CD4-positive, alpha-beta T cell treated with Interferon alpha-2 for 1 hour (primary cell): ENCODE data around the gene SLC51B.
"Not testable (repeated sequence)": the region's sequence is repeated elsewhere in the genome, so short reads cannot be mapped to it uniquely, and the experiment has no call there.

ENCODE experiments used
- DNase-seq, 2 donors: peaks; one replicate each; pipeline ENCODE4 v3.0.0-alpha.2; 2020 to 2022

SLC51B gene

DNA sequence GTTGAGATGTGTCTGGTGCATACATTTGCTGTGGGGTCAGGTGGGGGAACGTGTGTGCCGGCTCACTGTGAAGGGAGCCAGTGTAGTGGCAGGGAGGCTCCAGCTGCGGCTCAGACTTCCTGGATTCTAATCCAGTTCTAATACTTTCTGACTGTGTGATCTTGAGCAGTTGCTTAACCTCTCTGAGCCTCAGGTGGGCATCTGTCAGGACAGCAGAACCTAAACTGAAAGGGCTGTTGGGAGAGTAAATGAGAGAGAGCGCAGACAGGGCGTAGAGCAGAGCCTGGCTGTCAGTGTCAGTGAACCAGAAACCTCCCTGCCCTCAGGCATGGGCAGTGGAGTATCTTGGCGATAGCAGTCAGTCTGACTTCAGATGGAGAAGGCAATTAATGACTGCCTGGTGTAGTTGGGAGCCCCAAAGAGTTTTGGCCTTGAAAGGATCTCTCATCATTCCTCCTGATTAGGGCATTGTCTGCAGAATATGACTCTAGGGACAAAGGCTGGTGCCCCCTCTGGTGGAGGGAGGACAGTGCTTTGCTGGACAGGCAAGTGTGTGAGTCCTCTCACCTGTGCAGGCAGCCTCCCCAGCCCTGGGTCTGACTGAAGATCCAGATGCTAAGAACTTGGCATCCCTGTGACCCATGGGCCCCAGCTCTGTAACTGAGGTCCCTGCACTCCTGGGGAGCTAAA is 40.9 kb downstream of the SLC51B start:
- DNase-seq: peak in 1 of 2 donors; percentile 7

DNA sequence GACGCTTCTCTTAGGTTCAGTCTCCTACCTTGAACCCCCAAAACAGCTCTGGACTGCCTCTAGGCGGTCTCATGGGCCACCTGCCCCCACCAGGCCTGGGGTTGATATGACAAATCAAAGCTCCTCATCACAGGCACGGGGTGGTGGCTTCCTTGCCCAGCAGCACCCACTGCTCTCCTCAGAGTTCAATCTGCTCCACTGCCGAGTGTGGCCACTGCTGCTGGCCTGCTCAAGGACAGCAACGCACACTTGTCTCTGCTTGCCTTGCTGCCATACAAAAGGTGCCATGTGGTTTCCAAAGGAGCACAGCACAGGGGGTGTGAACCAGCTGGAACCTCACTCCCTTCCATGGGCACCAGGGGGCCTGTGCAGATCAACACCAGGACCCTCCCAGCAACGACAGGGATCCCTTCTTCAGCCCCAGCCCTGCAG is 41.5 kb downstream of the SLC51B start:
- no peak for DNase-seq

DNA sequence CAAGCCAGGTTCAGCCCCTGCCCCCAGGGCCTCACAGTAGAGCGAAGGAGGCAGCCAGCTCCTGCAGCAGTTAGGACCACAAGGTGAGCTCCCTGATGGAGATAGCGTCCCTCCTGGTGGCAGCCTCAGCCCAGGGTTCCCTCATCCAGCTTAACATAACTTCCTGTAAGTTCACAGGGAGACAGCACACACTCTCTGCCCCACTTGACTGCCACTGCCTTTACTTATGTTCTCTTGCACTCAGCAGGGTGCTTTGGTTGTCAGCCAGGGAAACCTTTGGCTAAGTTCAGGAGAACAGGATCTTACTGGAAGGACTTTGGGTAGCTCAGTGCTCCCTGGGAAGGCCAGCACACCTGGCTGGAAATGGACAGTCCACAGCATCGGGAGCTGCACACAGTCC is 42.2 kb downstream of the SLC51B start:
- no peak for DNase-seq

DNA sequence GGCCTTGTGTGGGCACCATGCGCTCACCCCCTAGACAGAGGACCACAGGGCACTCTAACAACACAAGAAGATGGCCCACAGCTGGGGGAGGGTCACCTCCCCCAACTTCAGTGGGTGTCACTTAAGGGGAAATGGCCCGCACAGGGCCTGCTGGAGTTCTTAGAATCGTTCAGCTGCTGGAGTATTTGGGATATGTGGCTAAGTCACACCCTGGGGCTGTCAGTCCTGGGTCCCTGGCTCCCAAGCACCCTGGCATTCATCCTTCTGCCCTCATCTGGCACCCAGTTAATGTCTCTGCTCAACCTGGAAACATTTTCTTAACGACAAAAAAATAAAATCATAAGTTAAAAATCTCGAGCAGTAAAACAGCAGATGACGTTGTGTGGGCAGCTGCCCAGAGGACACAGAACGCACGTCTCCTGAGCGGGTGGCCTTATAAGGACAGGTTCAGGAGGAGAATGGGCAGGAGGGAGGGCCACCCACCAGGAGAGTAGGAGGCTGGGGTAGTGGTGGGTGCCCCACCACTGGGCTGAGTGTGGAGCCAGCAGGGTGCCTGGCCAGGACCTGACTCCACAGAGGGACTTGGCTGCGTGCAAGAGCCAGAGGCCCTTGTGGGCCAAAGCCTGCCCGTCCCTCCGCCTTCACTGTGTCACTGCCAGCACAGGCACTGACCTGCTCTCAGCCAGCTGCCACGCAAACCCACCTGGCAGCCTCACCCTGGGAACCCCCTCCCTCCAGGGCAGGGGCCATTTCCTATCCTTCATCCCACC is 42.9 kb downstream of the SLC51B start:
- DNase-seq: no peak

DNA sequence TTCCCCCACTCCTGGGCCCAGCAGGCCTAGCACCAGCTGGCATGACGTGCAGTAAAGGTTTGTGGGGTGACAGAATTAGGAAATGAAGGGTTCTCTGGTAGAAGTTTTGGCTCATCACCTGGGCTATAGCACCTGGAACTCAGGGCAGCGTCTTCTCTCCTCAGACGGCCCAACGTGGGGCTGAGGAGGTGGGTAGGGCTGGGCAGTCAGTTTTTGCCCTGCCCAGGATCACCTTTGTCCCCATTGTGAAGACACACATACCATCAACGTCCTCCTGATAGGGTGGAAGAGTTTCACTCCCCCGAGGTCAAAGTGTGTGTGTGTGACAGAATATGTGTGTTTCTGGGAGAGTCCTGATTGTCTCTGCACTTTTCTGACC is 43.4 kb downstream of the SLC51B start:
- DNase-seq: no peak

DNA sequence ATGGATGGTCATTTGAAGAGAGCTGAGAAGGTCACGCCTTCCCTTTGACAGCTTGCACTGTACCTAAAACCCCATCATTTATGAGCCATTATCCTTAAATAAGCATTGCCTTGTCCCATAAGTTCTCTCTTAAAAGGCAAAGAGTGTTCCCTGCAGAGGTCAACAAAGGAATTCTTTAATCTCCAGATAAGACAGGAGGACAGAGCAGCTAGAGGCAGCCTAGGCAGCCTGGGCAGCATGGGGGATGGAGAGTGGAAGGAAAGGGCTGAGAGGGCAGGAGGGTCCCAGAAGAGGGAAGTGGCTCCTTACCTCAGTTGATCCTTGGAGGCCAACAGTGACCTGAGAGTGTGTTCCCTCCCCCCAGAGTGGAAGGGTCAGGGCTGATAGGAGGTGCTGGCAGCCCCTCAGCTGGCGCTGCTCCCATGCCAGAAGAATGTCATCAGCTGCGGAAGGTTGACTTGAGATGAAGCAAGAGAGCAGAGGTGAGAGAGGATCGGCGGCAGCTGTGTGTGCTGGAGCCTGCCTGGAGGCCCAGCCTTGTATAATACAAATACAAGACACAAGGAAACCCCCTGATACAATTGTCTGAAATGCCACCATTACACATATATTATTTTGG is 44.1 kb downstream of the SLC51B start:
- DNase-seq: no peak

DNA sequence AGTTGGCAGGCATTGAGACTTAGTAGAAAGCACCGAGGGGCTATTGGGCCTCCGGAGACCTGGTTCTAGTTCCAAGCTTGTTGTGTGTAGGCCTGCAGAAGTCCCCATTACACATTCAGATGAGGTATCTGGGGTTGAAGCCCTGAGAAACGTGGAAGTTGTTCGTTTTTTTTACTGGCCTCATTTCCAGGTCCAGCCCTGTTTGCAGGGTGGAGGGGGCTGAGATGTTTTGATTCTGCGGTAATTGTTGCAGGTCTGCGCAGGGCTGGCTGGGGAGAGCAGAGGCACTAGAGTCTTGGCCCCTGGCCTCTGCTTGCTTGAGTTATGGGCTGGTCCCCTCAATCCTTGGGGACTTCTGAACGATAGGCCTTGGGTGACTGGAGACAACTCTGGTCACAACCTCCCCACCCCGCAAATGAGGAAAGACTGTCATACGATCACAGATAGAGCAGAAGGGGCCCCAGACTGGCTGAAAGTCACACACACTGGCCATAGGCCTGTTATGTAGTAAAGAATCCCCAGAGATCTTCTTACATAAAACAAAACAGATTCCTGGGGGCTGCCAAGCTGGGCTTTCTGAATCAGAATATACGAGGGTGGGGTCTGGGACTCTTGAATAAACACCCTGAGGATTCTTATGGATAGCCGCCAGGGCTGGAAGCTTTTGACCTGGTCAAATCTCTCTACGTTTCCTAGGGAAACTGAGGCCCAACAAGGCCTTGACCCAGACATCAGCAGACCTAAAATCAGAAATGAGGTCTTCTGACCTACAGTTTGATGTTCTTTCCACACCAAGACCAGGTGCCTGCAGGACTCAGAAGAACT is 47.0 kb downstream of the SLC51B start:
- DNase-seq: no peak

DNA sequence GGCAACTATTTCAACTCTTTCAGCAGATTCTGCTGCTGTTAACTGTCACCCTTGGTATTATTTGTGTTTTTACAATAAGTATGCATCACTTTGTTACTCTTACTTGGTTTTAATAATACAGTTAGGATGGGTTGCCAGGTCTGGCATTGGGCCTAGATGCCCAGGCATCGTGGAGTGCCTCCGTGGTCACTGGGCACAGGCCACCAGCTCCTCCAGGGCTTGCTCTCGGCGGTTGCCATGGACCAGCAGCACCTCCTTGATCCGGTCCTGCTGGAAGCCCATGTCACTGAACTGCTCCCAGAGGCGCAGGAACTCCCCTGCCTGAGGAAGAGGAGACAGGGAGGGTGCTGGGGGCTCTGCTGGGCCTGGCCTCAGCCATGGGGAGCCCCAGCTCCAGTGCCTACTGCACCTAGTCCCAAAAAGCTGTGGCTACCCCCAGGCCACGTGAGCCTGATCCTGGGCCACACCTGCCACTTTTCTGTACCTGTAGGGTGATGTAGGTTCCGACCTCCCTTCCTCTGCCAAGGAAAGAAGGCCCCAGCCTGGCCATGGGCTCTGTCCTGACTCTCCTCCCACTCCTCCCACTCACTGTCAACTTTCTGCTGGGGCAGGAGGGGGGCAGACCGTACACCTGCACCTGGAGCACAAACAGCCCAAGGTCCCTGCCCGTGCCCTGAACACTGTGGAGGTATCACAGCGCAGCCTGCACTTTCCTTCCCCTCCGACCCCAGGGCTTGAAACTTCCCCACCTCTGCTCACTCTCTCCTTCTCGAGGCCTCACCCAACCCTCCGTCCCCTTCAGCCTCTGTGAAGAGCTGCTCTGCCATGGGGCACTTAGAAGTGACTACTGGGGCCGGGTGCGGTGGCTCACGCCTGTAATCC is 48.0 kb downstream of the SLC51B start:
- no peak for DNase-seq

DNA sequence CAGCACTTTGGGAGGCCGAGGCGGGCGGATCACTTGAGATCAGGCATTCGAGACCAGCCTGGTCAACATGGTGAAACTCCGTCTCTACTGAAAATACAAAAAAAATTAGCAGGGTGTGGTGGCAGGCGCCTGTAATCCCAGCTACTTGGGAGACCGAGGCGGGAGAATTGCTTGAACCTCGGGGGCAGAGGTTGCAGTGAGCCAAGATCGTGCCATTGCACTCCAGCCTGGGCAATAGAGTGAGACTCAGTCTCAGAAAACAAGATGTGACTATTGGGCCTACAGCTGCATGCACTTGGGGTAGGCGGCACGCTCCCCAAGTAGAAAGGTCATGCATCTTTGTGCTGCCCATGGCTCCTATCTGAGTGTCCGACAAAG is 48.6 kb downstream of the SLC51B start:
- not testable (repeated sequence) for DNase-seq

DNA sequence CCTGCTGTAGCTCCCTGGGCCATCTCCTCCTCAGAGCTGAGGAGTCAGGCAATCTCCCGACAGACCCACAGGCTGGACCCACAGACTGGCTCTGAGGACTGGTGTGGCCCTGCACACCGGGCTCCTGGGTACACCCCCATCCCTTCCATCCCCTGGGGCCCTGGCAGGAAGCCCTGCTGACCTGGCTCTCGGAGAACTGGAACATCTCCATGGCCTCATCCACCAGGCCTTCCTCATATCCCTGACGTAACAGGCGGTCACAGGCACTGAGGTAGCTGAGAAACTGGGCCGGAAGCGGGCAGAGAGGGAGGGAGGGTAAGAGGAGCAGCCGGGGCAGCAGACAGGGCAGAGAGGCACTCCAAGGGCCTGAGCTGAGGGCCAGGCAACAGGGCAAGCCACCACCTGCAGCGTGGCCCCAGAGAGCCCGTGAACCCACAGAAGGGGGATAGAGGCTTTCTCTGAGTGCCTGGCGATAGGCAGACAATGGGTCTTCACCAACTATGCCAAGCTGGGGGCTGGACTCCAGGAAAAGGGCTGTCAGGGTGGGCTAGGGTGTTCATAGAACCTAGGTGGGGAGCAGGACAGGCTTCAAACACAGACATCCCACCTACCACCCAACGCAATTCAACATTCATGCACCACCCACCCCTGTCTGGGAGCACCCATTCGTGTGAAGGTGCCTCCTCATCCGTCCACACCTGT is 49.3 kb downstream of the SLC51B start:
- no peak for DNase-seq

DNA sequence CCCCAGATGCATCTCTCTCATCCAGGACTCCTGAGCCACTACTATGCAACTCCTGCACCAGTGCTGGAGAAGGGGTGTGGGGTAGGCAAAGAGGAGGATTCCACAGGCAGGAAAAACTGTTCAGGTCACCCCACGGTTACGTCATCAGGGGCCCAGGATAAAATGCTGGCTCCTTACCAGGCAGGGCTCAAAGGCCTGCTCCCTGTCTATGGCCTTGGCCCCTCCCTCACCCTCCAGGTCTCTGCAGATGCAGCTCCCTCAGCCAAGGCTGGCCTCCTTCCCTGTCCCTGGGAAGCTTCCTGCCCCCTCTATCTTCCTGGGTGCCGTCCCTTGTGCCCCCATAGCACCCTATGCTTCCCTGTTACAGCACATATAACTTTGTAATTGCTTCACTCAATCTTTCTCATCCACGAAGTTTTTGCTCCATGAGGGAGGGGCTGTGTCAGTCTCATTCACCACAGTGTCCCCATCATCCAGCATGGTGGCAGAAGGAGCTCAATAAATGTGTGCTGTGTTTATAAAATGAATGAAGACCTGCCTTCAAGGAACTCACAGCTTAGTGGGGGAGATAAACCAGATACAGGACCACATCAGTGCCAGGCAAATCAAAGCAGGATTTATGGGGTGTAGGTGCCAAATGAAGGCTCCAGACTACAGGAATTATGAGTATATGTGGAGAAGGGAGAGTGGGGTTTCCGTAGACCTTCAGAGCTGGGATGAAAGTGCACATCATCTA is 50.0 kb downstream of the SLC51B start:
- DNase-seq: no peak

DNA sequence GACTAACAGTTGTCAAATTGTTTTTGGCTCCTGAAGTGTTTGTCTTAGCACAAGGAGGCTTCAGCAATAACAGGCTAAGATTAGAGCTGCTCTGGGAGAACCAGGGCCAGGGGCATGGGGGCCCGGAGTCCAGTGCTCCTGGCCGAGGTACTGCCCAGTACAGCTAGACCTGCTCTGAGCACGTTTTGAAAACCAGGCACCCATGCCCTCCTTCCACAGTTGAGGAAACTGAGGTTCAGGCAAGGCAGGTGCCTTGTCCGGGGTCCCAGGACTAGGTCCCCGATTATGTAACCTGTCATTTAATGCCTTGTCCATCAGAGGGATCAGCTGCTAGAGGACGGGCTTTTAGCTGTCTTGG is 50.5 kb downstream of the SLC51B start:
- no peak for DNase-seq

DNA sequence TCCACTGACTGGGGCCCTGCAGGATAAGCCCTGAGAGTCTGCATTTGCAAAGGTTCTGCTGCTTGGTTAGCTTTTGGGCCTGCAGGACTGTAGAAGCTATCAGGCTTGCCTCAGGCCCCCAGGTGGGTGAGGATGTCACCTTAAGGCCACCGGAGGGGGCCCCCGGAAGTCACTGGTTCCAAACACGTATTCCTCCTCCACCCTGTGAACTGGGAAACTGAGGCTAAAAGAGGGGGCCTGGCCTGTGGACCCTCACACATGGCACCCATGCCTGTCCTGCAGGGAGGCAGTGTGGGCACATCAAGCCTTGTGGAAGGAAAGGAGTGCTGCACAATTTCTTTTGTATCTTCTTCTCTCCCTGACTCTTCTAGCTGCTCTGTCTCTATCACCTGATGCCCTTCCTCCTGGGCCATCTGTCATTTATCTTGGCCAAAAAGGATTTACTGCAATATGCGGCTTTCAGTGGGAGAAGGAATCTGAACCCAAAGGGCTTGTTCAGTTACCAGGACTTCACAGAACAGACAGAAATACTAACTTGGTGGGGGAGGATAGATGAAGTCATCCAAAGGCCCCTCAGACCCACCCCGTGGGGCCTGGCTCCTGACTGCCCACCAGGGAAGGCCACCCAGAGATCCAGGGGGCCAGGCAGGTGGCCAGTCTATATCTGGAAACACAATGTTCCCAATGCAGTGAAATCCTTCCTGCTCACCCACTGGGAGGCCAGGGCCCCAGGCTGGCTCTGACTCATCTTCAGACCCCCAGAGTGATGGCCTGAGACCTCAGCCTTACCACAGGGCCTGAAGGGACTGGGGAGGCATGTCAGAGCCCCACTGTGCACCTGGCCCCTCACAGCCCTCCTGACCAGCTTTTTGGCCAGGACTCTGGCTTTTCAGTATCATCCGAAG is 51.5 kb downstream of the SLC51B start:
- DNase-seq: no peak

DNA sequence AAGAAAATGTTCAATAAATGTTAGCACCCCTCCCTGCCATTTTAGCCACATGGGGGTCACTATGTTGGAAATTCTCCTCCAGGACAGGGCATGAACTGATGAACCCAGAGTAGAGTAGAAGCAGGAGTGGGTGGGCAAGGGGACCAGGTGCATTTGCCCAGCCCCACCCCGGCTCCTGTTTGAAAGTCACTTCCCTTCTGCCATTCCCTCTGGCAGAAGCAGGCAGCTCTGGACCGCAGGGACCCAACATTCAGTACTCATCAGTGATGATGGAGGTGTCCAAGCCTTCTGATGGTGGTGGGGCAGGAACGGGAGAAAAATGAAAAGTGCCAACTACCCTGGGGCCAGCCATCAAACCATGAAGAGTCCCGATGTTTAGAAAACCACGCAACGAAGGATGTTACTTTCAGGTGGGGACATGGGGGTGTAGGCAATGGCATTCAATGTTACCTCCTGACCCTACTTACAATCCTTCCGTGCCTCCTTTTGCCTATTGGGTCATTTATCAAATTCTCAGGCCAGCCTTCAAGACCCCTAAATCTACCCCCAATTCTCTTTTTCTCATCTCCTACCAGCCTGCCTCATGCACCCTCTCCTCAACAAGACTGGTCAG is 52.6 kb downstream of the SLC51B start:
- no peak for DNase-seq

DNA sequence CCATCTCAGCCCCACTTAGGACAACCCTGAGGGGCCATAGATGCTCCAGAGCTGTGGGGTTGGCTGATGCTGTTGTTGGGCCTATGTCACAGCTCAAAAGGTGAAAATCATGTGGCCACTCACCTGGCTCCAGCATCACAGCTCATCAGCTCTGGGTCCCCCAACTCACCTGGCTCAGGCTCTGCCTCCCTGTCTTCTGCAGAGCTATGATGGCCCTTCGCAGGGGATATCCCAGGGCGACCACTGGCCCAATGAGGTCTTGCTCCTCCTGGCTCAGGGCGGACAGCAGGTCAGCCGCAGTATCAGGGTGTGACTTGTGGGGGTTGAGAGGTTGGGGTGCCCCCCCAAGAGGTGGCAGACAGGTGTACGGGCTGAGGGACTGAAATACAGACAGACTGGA is 54.1 kb downstream of the SLC51B start:
- DNase-seq: no peak

DNA sequence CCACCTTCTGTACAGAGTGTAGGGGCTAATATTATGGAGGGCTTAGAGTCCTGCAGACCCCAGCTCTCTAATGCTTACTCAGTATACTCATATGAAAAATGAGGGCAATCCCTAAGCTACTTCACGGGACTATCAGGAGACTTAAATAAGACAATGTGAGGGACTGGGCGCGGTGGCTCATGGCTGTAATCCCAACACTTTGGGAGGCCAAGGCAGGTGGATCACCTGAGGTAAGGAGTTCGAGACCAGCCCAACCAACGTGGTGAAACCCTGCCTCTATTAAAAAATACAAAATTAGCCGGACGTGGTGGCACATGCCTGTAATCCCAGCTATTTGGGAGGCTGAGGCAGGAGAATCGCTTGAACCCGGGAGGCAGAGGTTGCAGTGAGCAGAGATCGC is 54.6 kb downstream of the SLC51B start:
- not testable (repeated sequence) for DNase-seq

DNA sequence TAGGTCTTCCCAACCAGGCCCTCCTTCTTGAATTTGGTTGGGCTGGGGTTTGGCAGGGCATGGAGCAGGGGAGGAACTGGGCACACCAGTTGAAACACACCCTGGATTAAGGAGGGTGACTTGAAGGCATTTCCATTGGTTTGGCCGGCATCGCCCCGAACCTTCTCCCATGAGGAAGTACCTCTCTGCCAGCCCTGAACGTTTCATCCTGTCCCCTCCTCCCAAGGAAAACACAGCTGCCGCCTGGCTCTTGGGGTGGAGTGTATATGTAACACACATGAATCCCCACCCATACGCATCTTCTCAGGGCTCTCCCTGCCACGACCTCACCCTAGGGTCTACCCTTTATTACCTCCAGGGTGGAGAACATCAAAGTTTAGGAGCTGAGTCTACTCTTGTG is 55.3 kb downstream of the SLC51B start:
- DNase-seq: no peak

DNA sequence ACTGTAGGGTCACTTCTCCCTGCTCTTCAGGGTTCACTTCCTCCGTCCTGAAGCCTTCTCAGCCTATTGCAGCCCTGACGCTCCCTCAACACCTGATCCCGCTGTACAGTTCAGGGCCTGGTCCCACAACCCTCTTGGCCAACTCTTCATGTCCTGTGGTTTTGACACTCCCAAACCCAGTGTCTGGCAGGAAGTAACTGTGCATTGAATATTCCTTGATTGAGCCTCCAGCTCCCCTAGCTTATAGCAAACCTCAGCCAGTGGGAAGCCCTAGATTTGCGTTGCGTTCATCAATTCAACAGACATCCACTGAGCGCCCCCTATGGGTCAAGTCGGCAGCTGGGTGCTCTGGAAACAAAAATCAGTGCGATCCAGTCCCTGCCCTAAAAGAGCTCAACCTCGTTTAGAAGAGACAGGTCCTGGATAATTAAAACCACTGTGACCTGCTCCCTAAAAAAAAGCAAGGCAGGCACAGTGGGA is 56.3 kb downstream of the SLC51B start:
- peak; percentile 34 to 60 for DNase-seq
